LNCaP clone FGC (cell line): ENCODE results near the gene C10orf90.
A peak's percentile ranks its signal among the peaks of the same experiment; 100 is the strongest.

ENCODE experiments used
- DNase-seq: peaks from one replicate; pipeline ENCODE4 v3.0.0-alpha.2; 2011; ENCODE audit warnings: low read depth
- H3K4me3 ChIP-seq: 2 replicates; pipeline ENCODE4 v1.5.1; 2011; ENCODE audit warnings: mild to moderate bottlenecking, low read depth, low read length, control low read depth
- TF ChIP-seq, protein P1 (sequence below): IDR thresholded peaks from 2 replicates; pipeline ENCODE4 v1.5.1; 2012; ENCODE audit warnings: mild to moderate bottlenecking; ENCODE audit not compliant: control insufficient read depth, insufficient read depth; ENCODE audit errors: extremely low read depth

The C10orf90 gene

DNA sequence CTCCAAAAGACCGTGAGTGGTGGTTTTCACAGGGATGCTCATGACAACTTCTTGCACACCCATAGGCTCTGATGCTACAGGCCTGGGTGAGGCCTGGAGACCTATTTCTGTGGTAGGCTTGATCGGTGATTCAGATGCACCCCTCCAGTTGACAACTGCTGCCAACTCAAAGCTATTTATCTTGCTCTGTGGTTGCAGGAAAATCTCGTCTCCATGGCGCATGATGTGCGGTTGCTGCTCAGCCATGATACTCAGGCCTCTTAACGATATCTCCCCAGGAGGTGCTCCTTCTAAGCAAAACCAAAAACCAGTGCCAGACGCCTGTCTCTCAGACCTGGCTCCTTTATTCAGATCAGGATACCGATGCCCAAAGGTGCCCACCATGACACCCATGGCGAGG, 31.4 kb downstream of the C10orf90 start:
- no peak overlapping the region for H3K4me3 ChIP-seq
- TF ChIP-seq, protein P1, sequence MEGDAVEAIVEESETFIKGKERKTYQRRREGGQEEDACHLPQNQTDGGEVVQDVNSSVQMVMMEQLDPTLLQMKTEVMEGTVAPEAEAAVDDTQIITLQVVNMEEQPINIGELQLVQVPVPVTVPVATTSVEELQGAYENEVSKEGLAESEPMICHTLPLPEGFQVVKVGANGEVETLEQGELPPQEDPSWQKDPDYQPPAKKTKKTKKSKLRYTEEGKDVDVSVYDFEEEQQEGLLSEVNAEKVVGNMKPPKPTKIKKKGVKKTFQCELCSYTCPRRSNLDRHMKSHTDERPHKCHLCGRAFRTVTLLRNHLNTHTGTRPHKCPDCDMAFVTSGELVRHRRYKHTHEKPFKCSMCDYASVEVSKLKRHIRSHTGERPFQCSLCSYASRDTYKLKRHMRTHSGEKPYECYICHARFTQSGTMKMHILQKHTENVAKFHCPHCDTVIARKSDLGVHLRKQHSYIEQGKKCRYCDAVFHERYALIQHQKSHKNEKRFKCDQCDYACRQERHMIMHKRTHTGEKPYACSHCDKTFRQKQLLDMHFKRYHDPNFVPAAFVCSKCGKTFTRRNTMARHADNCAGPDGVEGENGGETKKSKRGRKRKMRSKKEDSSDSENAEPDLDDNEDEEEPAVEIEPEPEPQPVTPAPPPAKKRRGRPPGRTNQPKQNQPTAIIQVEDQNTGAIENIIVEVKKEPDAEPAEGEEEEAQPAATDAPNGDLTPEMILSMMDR, result no peak
- DNase-seq, result no peak

DNA sequence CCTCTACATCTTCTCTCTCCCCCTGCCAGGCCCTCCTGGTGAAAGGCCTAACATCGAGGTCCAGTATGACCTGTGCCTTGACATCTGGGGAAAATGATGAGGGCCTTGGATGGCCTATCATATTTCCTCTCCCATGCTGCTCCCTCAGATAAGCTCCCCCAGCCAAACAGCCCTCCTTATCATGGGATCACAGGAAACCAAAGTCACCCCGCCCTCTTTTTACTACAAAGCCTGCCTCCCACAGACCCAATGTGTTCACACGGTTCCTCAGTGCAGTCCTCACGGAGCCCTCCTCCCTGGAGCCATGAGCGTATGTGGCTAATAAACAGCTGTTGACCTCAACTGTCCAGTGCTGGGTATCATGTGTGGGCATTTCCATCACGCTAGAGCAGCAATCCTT, 32.0 kb downstream of the C10orf90 start:
- H3K4me3 ChIP-seq, result no peak overlapping the region
- no peak for DNase-seq
- TF ChIP-seq, protein P1, result no peak

DNA sequence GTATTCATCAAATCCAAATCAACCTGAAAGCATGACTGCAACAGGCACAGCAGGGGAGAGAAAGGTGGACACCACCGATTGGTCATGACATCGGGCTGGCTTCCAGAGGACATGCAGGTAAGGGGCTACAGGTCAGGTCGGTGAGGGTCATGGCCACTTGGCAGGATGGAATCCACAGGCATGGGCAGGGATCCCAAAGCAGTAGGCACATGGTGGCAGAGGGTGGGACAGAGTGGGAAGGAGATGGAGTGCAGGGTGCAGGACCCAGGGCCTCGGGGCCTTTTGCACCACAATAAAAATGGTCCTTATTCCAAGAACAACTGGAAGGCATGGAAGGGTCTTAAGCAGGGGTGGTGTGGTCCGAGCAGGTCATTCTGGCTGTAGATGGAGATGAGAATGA, 33.0 kb downstream of the C10orf90 start:
- TF ChIP-seq, protein P1, result no peak
- H3K4me3 ChIP-seq, result no peak overlapping the region
- no peak for DNase-seq

DNA sequence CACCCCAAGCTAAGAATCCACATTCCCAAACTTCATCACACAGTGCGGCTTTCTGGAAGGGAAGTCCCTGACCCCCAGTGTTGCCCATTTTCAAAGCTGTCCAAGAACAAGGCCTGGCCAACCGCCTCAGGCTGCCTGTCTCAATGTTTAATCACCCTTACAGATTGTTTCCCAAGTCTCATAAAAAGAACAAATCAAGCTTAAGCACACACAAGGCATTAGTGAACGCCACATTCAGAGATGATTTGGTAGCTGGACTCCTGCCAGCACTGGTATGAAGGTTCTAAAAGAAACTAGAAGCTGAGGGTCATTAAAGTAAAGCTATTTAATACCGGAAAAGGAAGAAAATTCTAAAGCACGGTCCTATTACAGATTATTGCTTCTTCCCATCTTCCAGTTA, 35.6 kb downstream of the C10orf90 start:
- DNase-seq, result peak; percentile 59
- no peak overlapping the region for H3K4me3 ChIP-seq
- TF ChIP-seq, protein P1, result no peak

DNA sequence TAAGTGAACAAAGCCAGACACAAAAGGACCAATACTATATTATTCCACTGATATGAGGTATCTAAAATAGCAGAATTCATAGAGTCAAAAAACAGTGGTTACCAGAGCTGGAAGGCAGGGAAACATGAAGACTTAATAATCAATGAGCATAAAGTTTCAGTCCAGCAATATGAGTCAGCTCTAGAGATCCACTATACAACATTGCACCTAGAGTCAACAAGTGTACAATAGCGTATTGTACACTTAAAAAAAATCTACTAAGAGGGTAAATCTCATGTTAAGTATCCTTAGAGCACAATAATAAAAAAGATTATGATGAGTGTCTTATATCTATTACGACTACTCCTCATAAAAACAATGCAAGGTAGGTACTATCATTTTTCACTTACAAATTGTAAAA, 36.1 kb downstream of the C10orf90 start:
- no peak for DNase-seq
- H3K4me3 ChIP-seq, result no peak overlapping the region
- TF ChIP-seq, protein P1, result no peak

DNA sequence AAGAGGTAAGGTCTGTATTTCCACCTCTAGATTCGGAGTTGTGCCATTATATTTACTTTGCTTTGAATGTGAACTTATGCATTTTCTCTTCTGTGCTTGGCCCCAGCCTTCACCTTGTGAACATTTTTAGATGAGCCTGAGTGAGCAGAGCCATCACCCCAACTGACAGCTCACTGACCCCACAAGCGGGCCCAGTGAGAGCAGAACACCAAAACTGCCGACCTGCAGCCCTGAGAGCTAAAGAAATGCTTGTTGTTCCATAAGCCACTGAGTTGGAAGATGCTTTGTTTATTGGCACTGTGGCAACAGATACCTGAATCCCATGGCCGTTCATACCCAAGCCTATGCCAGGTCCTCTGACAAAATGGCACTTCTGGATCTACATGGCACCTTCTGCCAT, 37.8 kb downstream of the C10orf90 start:
- no peak overlapping the region for H3K4me3 ChIP-seq
- TF ChIP-seq, protein P1, result no peak
- DNase-seq, result no peak

DNA sequence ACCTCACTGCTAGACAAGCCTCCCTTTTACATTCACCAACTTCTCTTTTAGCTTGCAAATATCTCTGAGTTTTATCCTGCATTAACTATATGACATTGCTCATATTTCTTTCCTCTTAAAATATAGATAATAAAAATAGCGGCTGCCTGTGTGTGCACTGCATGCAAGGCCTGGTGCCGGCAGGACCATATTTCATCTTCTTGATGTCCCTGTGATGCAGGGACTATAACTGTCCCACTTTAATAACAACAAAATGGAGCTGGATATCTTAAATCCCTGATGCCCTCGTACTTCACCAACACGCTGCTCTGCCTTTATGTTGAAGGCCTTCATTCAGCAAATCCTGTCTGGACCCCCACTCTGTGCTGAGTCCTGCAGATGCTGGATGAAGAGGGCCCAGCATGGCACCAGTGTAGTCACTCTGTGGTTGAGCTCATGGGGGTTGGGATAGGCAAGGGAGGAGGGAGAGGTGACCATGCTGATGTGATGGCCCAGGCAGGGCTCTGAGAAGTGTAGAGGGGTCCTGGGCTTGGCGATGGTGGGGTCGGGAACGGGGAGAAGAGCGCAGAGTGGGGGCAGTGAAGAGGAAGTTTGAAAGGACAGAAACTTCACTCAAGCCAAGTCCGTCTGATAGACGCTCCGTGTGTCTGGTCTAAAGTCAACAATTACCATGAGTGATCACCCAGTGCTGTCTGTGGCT, 40.4 kb downstream of the C10orf90 start:
- H3K4me3 ChIP-seq, result no peak overlapping the region
- DNase-seq, result no peak
- TF ChIP-seq, protein P1, result no peak
